ENCODE measurements around the gene PEX26.
A peak's percentile ranks its signal among the peaks of the same experiment; 100 is the strongest.
"Not testable (repeated sequence)": the region's sequence is repeated elsewhere in the genome, so short reads cannot be mapped to it uniquely, and the experiment has no call there.

Gene PEX26

GRCh38 chr22:18104566-18104965 is 26.8 kb downstream of the PEX26 start:
- DNase-seq = no peak

- DNase-seq = not testable (repeated sequence)
Observed at GRCh38 chr22:18105981-18106380, 28.2 kb downstream of the PEX26 start.

GRCh38 chr22:18106550-18107341 is 29.0 kb downstream of the PEX26 start:
- DNase-seq = not testable (repeated sequence)

DNA sequence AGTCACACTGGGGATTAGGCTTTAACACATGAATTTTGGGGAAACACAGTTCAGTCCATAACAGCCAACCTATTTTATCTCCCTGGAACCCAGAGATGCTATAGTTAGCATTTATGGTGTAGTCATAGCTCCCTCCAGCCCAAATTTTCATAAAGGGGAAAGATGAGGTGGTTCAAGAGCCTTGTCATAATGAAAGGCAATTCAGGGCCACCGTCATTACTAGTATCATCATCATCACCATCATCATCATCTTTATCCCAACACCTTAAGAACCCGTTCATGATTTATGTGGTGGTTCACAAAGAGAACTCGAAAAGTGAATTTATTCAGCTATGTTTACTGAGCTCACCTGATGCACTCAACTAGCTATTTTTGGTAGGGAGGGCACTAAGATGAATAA is 30.4 kb downstream of the PEX26 start:
- no peak for DNase-seq

DNA sequence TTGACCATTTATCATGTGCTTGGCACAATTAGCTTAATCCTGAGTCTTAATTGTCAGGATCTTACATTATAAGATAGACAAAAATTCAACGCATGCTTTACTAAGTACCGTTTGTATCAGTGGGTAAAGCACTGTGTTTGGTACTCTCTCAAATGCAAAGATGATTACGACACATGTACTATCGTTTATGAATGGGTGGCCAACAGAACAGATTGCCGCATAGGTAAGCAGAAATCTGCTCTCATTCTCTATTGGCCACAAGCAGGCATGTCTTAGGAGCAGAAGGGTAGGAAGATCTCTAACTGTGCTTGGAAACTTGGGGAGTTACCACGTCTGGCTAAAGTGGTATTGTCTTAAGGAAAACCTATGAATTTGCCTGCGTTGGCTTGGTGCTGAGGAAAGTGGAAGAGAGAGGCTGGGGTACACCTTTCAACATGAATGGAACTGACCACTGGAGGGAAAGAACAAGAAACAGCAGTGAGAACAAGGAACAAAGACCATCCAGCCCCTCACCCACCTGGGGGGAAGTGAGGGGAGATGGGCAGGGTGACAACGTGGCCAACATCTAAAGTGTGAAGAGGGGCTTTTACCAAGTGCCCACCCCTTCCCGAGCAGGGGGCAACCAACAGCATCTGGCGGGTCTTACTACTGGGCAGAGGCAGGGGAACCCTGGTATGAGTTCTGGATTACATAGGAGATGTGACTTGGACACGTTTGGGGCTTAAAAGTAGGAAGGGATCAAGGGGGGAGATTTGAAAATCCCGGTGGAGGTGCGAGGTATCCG is 31.8 kb downstream of the PEX26 start:
- no peak for DNase-seq

DNA sequence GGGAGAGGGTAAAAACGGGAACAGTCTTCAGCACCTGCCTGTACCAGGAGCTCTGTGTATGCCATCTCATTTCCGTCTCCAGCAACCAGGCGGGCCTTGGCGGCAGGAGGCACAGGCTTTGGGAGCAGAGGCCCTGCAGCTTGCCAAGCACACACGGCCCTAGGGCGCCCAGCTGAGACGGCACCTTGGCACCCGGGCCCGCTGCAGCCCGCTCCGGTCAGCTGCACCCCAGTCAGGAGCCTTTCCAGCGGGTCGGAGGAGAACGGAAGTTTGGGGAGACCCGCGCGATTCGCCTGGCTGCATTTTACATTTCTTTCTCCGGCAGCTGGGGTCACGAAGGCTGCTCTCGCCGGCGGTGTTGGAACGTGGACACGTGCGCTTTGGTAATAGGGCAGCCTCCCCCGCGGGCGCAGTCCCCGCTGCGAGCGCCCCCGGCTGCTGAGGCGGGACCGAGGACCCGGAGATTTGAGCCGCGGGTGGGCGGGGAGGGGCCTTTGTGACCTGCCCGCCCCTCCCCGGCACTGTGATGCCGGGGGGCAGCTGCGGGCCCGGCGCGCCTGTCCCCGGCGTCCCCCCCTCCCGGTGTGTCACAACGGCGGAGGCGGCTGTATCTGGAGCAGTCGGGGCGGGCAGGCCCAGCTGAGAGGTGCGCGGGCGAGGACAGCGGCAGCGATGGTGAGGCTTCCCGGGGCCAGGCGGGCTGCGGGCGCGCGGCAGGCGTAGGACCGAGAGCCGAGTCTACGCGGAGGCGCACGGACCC is 32.6 kb downstream of the PEX26 start, which contains the start of gene TUBA8:
Gene TUBA8, plus strand, starts transcription at position 616 of the 760 bp plus-strand sequence. Its CDS starts 57 bp downstream, at position 673.
- peak in 1 of 4 experiments; percentile 8 for DNase-seq

- DNase-seq = no peak
Observed at GRCh38 chr22:18110954-18111758, 33.4 kb downstream of the PEX26 start.

GRCh38 chr22:18111759-18112330 is 34.1 kb downstream of the PEX26 start:
- DNase-seq = no peak

- no peak for DNase-seq
Observed at GRCh38 chr22:18112440-18112839, 34.6 kb downstream of the PEX26 start.

GRCh38 chr22:18113680-18114394 is 36.0 kb downstream of the PEX26 start:
- DNase-seq = no peak

GRCh38 chr22:18114495-18114894 is 36.7 kb downstream of the PEX26 start:
- no peak for DNase-seq

GRCh38 chr22:18114976-18115652 is 37.3 kb downstream of the PEX26 start:
- no peak for DNase-seq

DNA sequence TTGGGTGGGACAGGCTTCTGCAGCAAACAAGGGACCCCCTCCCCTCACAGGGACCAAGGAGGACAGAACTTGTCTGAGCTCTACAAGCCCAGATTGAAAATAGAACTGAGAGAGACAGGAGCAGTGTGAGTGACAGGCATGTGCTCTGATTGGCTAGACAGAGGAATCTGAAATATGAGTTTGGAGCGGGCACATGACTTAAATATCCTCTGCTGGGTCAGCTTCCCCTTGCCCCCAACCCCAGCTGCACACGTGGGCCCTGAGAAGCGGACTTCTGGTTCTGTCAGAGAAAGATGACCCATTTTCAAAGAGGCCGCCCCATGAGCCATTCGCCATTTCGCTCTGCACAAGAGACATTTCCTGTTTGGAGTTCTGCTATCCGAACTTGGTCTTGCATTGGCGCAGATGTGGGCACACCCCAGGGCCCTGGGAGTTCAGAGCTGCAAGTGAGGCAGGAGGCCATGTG is 38.1 kb downstream of the PEX26 start:
- DNase-seq = no peak

DNA sequence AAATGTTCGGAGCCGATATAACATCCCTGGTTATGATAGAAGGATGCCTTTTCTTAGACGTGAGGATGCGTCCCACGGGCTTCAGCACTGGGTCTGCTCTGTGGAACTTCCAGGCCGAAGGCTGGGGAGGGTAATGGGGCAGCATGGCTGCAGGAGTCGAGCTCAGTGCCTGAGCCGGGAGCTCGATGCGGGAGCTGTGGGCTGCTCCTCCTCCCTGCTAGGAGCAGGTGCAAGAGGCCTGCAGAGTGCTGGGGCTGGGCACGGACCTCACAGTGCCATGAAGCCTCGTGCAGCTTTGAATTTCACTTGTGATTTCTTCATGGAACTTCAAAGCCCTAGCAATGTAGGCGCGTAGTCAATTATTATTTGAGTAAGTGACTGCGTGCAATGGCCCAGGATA is 38.8 kb downstream of the PEX26 start:
- no peak for DNase-seq

DNA sequence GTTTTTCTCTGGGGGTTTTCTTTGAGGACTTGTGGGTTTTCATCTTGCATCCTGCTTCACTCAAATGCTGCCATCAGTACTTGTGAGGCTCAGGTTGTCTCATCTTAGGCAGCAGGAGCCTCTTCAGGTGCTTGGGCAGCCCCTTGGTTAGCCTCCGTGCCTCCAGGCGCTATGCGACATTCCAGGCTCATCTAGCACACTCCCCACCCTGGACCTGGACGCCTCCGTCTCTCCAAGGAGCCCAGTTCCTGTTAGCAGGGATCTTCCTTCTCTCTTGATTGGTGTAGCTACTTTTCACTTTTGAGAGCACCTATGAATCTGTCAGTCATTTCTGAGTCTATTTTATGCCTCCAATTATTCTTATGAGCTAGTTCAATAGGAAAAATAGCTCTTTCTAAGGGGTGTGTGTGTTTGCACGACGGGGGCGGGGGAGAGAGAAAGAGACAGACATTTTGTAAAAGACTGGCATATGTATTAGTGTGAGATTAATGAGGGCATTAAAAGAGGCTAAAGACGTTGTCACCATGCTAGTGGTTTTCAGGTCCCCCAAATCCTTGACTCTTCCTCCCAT is 40.6 kb downstream of the PEX26 start:
- DNase-seq = no peak

GRCh38 chr22:18119409-18120110 is 41.8 kb downstream of the PEX26 start:
- DNase-seq = no peak

DNA sequence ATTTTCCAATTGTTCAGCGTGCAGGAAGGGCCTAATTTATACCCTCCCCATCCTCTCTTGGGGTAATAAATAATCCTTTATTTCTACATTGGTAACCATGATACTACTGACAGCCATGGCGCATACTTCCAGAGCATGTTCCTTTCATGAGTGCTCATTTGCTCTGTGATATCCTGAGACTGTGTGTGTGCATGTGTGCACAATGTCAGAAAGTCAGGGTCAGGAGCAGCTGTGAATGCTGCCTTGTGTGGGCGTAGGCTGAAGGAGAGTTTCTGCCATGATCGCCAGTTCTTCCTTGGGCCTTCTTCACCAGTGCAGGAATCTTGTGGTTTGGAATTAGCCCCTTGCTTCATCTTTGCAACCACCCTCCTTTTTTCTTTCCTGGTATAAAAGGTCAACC is 43.1 kb downstream of the PEX26 start:
- no peak for DNase-seq

GRCh38 chr22:18121506-18121905 is 43.7 kb downstream of the PEX26 start:
- DNase-seq = no peak

DNA sequence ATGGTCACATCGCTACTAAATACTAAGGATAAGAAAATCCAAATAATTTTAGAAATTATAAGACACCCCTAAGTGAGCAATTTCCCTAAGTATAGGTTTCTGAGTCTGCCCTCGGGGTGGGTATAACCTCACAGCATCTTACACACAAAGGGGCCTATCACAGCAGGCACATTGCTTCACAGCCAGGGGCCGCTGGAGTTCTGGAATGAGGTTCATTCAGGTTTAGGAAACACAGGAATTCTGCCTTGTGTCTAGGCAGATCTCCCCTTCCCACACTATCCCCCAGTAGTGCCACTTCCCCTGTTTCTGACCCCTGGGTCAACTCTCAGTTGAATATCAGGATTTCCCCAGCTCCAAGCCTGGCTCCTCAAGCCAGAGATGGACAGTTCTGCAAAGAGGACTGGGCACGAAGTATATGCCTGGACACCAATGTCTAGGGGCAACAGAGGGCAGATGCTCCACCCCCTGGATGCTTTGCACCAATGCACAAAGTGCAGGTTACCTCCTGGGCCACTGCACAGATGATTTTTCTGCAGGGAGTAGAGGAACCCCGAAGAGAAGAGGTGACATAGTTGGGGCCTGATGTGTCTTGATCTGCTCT is 44.3 kb downstream of the PEX26 start:
- DNase-seq = no peak

All from activated CD4-positive, CD25-positive, alpha-beta regulatory T cell (primary cell).